Measurements from ENCODE around the gene BTBD2.

The BTBD2 gene

GRCh38 chr19:1941146-1942077 lies 74.1 kb downstream of the BTBD2 start, which contains the start of gene CSNK1G2:
TSS of gene CSNK1G2 (plus strand) at chr19:1941172. CDS start at chr19:1969773, 28,601 bp downstream.
- DNase-seq (ENCODE audit: low spot score), result no peak

GRCh38 chr19:1938071-1938470 lies 77.4 kb downstream of the BTBD2 start:
- DNase-seq (ENCODE audit: low spot score), result peak; percentile 82

- no peak for DNase-seq (ENCODE audit: low spot score)
Measured at GRCh38 chr19:1936916-1937610, 78.5 kb downstream of the BTBD2 start.

GRCh38 chr19:1936430-1936829 lies 79.1 kb downstream of the BTBD2 start:
- no peak for DNase-seq (ENCODE audit: low spot score)

GRCh38 chr19:1935484-1936208 lies 79.9 kb downstream of the BTBD2 start:
- DNase-seq (ENCODE audit: low spot score), result no peak
